T47D (cell line): ENCODE data around the gene ACSL6.

ENCODE experiments used
- DNase-seq, 2 experiments: peaks; one replicate each; pipeline versions ENCODE4 v3.0.0 to v3.0.0-alpha.2; 2011 to 2012; ENCODE audit warnings: low read depth in 1 of 2, low spot score in 1 of 2
- JUND ChIP-seq: IDR thresholded peaks from 2 replicates; pipeline ENCODE4 v1.6.1; 2012; ENCODE audit warnings: low read depth
- in situ Hi-C: cut with HindIII; loops from 2 replicates; pipeline ENCODE4 v1.10.0; 2016; ENCODE audit warnings: low sequenced_read_pairs, low pct_unique_long_range_greater_than_20kb

ACSL6 gene

DNA sequence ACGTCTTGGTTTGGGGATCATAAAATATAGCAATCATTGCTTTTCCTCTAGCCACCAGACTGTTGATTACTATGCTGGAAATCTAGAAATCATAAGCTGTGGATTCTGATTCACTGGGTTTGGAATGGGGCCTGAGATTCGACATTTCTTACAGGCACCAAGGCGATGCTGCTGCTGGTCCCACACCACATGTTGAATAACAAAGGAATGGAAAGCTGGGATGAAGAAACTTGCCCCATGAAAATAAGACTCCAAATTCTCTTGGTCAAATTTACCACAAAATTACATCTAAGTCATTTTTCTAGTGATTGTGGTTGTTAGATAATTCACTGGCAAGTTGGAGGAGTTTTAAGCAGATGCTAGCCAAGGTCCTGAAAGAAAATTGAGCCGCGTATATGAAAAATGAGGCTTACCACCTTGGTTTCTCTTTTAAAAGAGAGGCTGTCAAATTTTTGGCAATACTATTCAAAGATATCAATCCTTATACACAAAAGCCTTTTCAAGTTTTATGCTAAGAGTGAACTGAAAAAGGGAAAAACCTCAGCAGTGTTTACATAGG, 43.0 kb downstream of the ACSL6 start:
- TF ChIP-seq JUND = no peak
- peak; percentile 18 to 36 for DNase-seq
- in situ Hi-C loops = no loop called here

GRCh38 chr5:131966551-131966950, 44.9 kb downstream of the ACSL6 start:
- DNase-seq = no peak
- no peak for TF ChIP-seq JUND
- in situ Hi-C loops = no loop called here

GRCh38 chr5:131965826-131966415, 45.5 kb downstream of the ACSL6 start:
- no peak for TF ChIP-seq JUND
- in situ Hi-C loops = no loop called here
- DNase-seq = no peak

- in situ Hi-C loops = no loop called here
- DNase-seq = no peak
- TF ChIP-seq JUND = no peak
These were observed 51.6 kb downstream of the ACSL6 start for GRCh38 chr5:131959906-131960305.

DNA sequence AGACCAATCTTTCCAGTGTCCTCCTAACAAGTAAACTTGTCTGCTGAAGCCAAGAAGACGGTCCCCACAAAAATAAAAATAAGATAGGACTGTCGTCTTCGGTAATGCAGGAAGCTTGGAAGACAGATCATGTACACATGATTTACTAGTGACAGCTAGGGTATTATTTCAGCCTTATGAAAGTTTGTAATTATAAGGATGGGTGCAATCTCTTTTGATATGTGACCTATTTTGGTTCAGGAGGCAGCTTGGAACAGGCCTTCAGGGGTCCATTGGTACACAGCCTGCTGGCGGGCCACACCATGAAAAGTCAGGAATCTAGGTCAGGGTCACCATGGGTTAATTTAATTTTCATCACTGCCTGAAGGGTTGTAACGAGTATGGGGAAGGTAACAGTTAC, 52.3 kb downstream of the ACSL6 start:
- in situ Hi-C loops = no loop called here
- DNase-seq = no peak
- no peak for TF ChIP-seq JUND

GRCh38 chr5:131957721-131958441, 53.6 kb downstream of the ACSL6 start:
- in situ Hi-C loops = no loop called here
- TF ChIP-seq JUND = no peak
- DNase-seq = no peak

DNA sequence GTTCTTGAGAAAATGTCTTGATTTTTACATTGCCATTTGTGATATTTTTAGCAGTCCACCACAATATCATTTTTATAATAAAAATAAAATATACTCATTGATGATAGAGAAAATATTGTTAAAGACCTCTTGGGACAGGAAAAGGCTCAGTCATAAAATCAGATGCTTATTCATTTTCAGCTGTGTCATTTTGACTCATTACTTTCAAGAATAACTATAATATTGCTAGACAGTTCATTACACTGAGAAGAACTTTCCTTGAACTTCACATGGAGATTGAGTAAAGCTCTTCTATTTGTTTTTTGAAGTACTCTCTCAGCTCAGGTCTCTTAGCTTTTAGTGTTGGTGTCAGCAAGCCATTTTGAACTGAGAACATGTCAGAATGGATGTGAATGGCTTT, 57.5 kb downstream of the ACSL6 start:
- no peak for DNase-seq
- TF ChIP-seq JUND = no peak
- in situ Hi-C loops = no loop called here

DNA sequence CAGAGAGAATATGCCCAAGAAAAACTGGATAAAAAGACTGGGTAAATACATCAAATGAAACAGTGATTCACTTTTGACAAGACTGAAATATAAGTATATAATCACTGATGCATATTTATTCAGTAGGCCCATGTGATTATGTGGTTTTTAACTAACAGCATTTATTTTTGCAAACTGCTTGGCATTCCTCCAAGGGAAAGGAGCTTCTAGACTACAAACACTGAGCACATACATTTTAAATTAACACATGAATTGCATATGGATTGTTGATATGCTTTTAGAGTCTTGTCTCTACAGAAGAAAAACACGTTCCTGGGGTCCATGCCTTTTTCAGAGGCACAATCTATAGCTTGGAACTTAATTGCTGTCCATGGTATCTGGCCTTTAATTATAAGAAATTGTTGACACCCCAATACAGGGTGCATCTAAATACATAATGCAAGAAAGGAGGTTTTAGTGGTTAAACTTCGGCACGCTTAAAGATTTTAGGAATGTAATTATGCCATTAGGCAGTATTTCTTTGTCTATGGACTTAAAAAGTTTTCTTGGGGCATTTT, 59.1 kb downstream of the ACSL6 start:
- no peak for TF ChIP-seq JUND
- no peak for DNase-seq
- in situ Hi-C loops = no loop called here

DNA sequence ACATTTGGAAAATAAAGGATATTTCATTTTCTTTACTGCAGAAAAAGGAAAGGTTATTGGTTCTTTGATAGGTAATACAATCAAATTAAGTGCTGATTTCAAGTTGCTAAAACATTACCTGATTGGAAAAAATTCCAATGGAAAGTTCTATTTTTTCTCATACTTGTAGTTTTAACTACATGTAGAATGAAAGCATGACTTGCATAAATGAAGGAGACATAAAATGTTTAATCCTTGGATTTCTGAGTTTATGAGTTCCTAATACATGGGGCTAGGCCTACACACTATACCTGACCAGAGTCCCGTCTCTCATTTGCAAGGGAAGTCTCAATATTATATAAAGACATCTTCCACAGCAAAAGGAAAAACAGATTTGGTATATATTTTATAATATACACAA, 60.8 kb downstream of the ACSL6 start:
- DNase-seq = no peak
- in situ Hi-C loops = no loop called here

GRCh38 chr5:131947445-131947844, 64.0 kb downstream of the ACSL6 start:
- TF ChIP-seq JUND = no peak
- in situ Hi-C loops = no loop called here
- DNase-seq = peak in 1 of 2 experiments; percentile 6

More for the DNA sequence above, 60.8 kb downstream of the ACSL6 start:
- no peak for TF ChIP-seq JUND

DNA sequence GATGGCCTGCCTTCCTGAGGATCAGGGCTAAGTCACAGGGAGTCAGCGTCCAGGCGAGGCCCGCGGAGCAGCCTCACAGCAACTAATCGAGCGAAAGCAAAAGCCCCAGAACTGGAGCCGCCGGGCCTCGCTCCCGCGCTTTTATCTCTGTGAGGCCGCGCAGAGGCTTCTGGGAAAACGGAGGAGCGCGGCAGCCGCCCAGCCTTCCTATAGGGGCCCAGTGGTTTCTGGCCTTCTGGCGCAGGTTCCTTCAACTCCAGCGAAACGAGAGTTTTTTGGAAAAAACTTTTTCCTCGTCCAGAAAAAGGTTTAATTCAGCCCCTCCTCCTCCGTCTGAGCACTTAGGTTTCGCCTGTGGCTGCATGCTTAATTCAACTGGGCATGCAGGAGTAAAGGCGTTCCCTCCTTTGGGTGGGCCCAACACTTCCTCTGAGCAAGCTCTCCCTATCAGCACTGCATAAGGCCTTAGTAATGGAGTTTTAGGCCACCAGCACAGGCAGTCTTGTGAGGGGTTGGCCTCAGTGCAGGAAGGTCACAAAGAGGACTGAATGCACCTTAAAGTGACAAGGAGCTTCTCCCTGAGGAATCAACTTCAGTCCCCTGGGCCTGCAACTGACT, 65.8 kb downstream of the ACSL6 start, which contains the start of gene MEIKIN:
TSS of gene MEIKIN (minus strand) at position 113 of the 618 bp plus-strand sequence. CDS start 158 bp downstream, outside the sequence.
- DNase-seq = no peak
- TF ChIP-seq JUND = no peak
- in situ Hi-C loops = no loop called here

DNA sequence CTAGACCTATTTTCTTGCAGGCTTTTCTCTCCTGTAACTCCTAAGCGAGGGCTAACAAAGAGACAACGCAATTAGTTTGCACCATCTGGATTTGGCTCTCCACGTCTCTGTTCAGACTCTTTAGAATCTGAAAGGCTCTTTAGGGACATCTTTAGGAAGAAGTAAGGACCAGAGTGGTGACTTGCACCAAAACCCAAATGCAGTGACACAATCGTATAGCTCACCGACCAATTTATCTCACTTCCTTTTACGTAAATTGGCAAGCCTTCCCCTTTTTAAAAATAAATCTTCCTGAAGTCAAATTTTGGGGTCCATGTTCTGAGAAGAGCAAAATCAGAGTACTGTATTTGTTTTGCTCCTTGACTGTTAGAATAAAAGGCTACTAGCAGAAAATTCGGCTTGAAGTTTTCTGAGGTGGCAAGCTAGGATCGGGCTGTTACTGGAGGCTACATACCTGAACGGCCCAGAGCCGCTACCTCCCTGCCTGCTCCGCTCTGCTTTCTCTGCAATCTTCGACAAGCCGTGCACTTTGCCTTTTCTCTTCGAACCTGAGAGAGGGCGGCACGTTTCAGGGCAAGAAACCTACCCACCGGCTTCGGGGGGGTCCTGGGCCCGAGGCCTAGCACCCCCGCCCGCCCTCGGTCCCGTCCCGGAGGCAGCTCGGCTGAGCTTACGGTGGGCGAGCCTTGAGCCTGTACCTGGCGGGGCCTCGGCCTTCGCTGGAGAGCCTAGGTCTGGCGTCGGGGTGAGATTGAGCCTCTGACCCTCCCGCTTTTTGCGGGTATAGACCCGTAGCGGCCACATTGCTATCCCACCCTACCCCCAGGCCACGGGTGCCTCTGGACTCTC, 66.5 kb downstream of the ACSL6 start:
- DNase-seq = no peak
- no peak for TF ChIP-seq JUND
- in situ Hi-C loops = no loop called here
